Neural cell (in vitro differentiated cells): ENCODE results near the gene TSC1.
"Not testable (repeated sequence)": the region's sequence is repeated elsewhere in the genome, so short reads cannot be mapped to it uniquely, and the experiment has no call there.

ENCODE experiments used
- CTCF ChIP-seq: fragments of 450-650 bp; IDR thresholded peaks from 2 replicates; pipeline ENCODE4 v1.5.1; 2014; ENCODE audit warnings: antibody characterized with exemption, mild to moderate bottlenecking, moderate library complexity; ENCODE audit not compliant: poor library complexity, severe bottlenecking
- EP300 ChIP-seq: fragments of 450-650 bp; conservative IDR thresholded peaks from 2 replicates; pipeline ENCODE4 v1.6.1; 2014; ENCODE audit warnings: antibody characterized with exemption, mild to moderate bottlenecking, moderate library complexity; ENCODE audit not compliant: poor library complexity, severe bottlenecking
- MXI1 ChIP-seq: fragments of 450-650 bp; conservative IDR thresholded peaks from 2 replicates; pipeline ENCODE4 v1.6.1; 2014; ENCODE audit warnings: antibody characterized with exemption, mild to moderate bottlenecking; ENCODE audit not compliant: poor library complexity, severe bottlenecking
- POLR2AphosphoS5 ChIP-seq: IDR thresholded peaks from 2 replicates; pipeline ENCODE4 v1.6.1; 2012
- REST ChIP-seq: IDR thresholded peaks from 2 replicates; pipeline ENCODE4 v1.6.1; 2012; ENCODE audit warnings: borderline replicate concordance
- SMC3 ChIP-seq: fragments of 450-650 bp; conservative IDR thresholded peaks from 2 replicates; pipeline ENCODE4 v1.6.1; 2014; ENCODE audit warnings: antibody characterized with exemption, mild to moderate bottlenecking, moderate library complexity; ENCODE audit not compliant: poor library complexity

- TF ChIP-seq CTCF, POLR2AphosphoS5, EP300, REST, MXI1, SMC3: not testable (repeated sequence)
These were observed 45.7 kb upstream of the TSC1 start for GRCh38 chr9:132989998-132990557.
